ENCODE results near the gene RPS6KA5. TPM values are rescaled to one million over a fixed set of nuclear protein-coding genes. Genes with fewer than 3 reads are reported as not detected.
"Not testable (repeated sequence)": the region's sequence is repeated elsewhere in the genome, so short reads cannot be mapped to it uniquely, and the experiment has no call there.

Gene RPS6KA5
- total RNA-seq, 2 donors from 2014 or later: 35.4 to 42.0 TPM

DNA sequence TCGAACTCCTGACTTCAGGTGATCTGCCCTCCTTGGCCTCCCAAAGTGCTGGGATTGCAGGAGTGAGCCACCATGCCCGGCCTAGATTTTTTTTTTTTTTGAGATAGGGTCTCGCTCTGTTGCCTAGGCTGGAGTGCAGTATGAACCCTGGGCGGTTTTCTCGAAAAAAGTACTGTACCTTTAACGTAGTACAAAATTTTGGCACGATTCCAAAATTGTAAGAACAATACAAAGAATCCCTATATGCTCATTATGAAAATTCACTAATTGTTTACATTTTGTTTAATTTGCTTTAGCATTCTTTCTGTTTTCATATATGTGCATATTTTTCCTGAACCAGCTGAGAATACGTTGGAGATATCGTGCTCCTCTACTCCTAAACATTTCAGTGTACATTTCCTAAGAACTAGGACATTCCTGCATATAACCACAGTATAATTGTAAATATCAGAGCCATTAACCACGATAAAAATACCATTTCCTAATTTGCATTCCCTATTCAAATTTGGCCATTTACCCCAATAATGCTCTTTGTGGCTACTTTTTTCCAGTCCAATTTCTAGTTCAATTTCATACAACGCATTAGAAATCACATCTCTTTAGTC lies 97.8 kb downstream of the RPS6KA5 start:
- peaks cover 6% of the 10 kb centered on the region for H3K4me1 Mint-ChIP-seq
- no peak for ATAC-seq
- no peak overlapping the region for H3K27ac Mint-ChIP-seq
- DNase-seq: no peak
- H3K36me3 Mint-ChIP-seq (ENCODE audit: low read depth): peaks cover 11% of the 10 kb centered on the region
- H3K27me3 Mint-ChIP-seq: no peaks in the 10 kb centered on the region
- no peak overlapping the region for H3K4me3 Mint-ChIP-seq
- no peaks in the 10 kb centered on the region for H3K9me3 ChIP-seq (ENCODE audit: control insufficient read depth, low read length, poor library complexity, severe bottlenecking)

GRCh38 chr14:90960818-90961217 lies 99.6 kb downstream of the RPS6KA5 start:
- Mint-ChIP-seq H3K36me3 (ENCODE audit: low read depth) (peaks cover 10% of the 10 kb centered on the region), H3K4me3 (no peak overlapping the region)
- no peak for DNase-seq

GRCh38 chr14:90959344-90959743 lies 101.1 kb downstream of the RPS6KA5 start:
- ATAC-seq (no peak), DNase-seq (no peak)
- H3K36me3 Mint-ChIP-seq (ENCODE audit: low read depth): peaks cover 7% of the 10 kb centered on the region

More at GRCh38 chr14:90960818-90961217, 99.6 kb downstream of the RPS6KA5 start:
- no peaks in the 10 kb centered on the region for H3K9me3 ChIP-seq (ENCODE audit: control insufficient read depth, low read length, poor library complexity, severe bottlenecking)
- Mint-ChIP-seq H3K27ac (no peak overlapping the region), H3K27me3 (no peaks in the 10 kb centered on the region), H3K4me1 (peaks cover 5% of the 10 kb centered on the region)
- no peak for ATAC-seq

GRCh38 chr14:90956273-90956672 lies 104.2 kb downstream of the RPS6KA5 start:
- Mint-ChIP-seq H3K27me3 (no peaks in the 10 kb centered on the region), H3K4me3 (no peak overlapping the region), H3K36me3 (ENCODE audit: low read depth) (peaks cover 4% of the 10 kb centered on the region), H3K4me1 (peaks cover 6% of the 10 kb centered on the region), H3K27ac (no peak overlapping the region)
- H3K9me3 ChIP-seq (ENCODE audit: control insufficient read depth, low read length, poor library complexity, severe bottlenecking): no peaks in the 10 kb centered on the region
- no peak for DNase-seq
- ATAC-seq: no peak

More at GRCh38 chr14:90959344-90959743, 101.1 kb downstream of the RPS6KA5 start:
- Mint-ChIP-seq H3K4me1 (no peaks in the 10 kb centered on the region), H3K4me3 (no peak overlapping the region), H3K27me3 (no peaks in the 10 kb centered on the region), H3K27ac (no peak overlapping the region)
- H3K9me3 ChIP-seq (ENCODE audit: control insufficient read depth, low read length, poor library complexity, severe bottlenecking): no peaks in the 10 kb centered on the region

- H3K4me3 Mint-ChIP-seq; ATAC-seq; DNase-seq; H3K27me3 Mint-ChIP-seq; H3K36me3 Mint-ChIP-seq (ENCODE audit: low read depth); H3K27ac Mint-ChIP-seq; H3K9me3 ChIP-seq (ENCODE audit: control insufficient read depth, low read length, poor library complexity, severe bottlenecking): not testable (repeated sequence)
- peaks cover 15% of the 10 kb centered on the region for H3K4me1 Mint-ChIP-seq
Observed at GRCh38 chr14:90953643-90954042, 106.8 kb downstream of the RPS6KA5 start.

DNA sequence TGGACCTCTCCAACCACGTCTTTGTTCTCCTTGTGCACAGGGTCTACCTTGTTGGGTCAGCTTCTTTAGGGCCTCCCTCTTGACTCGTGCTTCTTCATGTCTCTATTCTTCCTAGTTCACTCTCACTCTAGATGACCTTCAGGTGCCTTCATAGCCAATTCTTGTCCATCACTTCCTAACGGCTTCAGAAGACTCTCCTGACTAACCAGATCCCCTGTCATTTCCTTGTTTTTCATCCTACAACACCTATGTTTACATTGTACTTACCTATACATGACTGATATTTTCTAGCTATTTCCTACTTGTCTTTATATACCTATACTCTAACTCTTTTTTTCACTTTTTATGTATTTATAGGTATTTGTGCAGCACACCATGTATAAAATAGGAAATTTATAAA lies 117.1 kb downstream of the RPS6KA5 start:
- no peaks in the 10 kb centered on the region for H3K27me3 Mint-ChIP-seq
- DNase-seq: no peak
- H3K27ac Mint-ChIP-seq: no peak overlapping the region
- peaks cover 8% of the 10 kb centered on the region for H3K9me3 ChIP-seq (ENCODE audit: control insufficient read depth, low read length, poor library complexity, severe bottlenecking)
- no peak overlapping the region for H3K4me3 Mint-ChIP-seq
- peaks cover 13% of the 10 kb centered on the region for H3K36me3 Mint-ChIP-seq (ENCODE audit: low read depth)
- peaks cover 5% of the 10 kb centered on the region for H3K4me1 Mint-ChIP-seq
- no peak for ATAC-seq

GRCh38 chr14:90942511-90942910 lies 117.9 kb downstream of the RPS6KA5 start:
- DNase-seq (no peak), ATAC-seq (no peak)
- Mint-ChIP-seq H3K4me1 (peaks cover 5% of the 10 kb centered on the region), H3K36me3 (ENCODE audit: low read depth) (peaks cover 14% of the 10 kb centered on the region), H3K4me3 (no peak overlapping the region), H3K27ac (no peak overlapping the region), H3K27me3 (no peaks in the 10 kb centered on the region)
- peaks cover 8% of the 10 kb centered on the region for H3K9me3 ChIP-seq (ENCODE audit: control insufficient read depth, low read length, poor library complexity, severe bottlenecking)

DNA sequence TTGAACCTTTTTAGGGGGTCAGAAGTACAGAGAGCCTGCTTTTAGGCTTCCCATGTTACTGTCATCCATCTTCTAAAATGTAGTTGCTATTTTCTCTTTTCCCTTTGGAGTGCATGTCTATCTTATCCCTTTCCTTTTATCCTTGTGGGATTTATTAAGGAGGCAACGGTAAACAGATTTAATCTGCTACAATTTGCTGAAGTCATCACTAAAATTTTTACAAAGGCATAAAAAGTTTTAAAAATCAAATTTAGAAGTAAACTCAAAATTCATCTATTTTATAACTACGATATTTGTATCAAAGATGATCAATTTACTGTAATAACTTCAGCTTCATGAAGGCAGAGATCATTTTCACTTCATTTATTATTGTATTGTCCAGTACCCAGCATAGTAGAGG lies 118.7 kb downstream of the RPS6KA5 start:
- Mint-ChIP-seq H3K36me3 (ENCODE audit: low read depth) (peaks cover 20% of the 10 kb centered on the region), H3K4me1 (peaks cover 4% of the 10 kb centered on the region), H3K27ac (no peak overlapping the region), H3K27me3 (no peaks in the 10 kb centered on the region), H3K4me3 (no peak overlapping the region)
- ATAC-seq (no peak), DNase-seq (no peak)
- peaks cover 8% of the 10 kb centered on the region for H3K9me3 ChIP-seq (ENCODE audit: control insufficient read depth, low read length, poor library complexity, severe bottlenecking)

- H3K36me3 Mint-ChIP-seq (ENCODE audit: low read depth): peaks cover 16% of the 10 kb centered on the region
- H3K9me3 ChIP-seq (ENCODE audit: control insufficient read depth, low read length, poor library complexity, severe bottlenecking): peaks cover 8% of the 10 kb centered on the region
- H3K4me3 Mint-ChIP-seq: no peak overlapping the region
- H3K4me1 Mint-ChIP-seq: no peaks in the 10 kb centered on the region
- ATAC-seq: no peak
- no peaks in the 10 kb centered on the region for H3K27me3 Mint-ChIP-seq
- no peak for DNase-seq
- no peak overlapping the region for H3K27ac Mint-ChIP-seq
Observed at GRCh38 chr14:90940318-90940962, 120.0 kb downstream of the RPS6KA5 start.

DNA sequence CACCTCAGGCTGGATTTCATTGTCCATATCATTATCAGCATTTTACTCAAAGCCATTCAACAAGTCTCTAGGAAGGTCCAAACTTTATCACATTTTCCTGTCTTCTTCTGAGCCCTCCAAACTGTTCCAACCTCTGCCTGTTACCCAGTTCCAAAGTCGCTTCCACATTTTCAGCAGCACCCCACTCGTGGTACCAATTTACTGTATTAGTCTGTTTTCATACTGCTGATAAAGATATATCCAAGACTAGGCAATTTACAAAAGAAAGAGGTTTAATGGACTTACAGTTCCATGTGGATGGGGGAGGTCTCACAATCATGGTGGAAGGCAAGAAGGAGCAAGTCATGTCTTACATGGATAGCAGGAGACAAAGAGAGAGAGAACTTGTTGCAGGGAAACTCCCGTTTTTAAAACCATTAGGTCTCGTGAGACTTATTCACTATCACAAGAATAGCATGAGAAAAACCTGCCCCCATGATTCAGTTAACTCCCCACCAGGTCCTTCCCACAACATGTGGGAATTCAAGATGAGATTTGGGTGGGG lies 121.1 kb downstream of the RPS6KA5 start:
- H3K9me3 ChIP-seq (ENCODE audit: control insufficient read depth, low read length, poor library complexity, severe bottlenecking); H3K4me3 Mint-ChIP-seq; DNase-seq; H3K27me3 Mint-ChIP-seq; ATAC-seq; H3K4me1 Mint-ChIP-seq; H3K27ac Mint-ChIP-seq: not testable (repeated sequence)
- H3K36me3 Mint-ChIP-seq (ENCODE audit: low read depth): peaks cover 16% of the 10 kb centered on the region

DNA sequence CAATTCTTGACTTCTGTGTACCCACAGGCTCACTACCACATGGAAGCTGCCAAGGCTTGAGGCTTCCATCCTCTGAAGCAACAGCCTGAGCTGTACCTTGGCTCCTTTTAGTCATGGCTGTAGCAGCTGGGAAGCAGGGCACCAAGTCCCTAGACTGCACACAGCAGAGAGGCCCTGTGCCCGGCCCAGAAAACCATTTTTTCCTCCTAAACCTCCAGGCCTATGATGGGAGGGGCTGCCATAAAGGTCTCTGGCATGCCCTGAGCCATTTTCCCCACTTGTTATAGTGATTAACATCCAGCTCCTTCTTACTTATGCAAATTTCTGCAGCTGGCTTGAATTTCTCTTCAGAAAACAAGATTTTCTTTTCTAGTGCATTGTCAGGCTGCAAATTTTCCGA lies 121.8 kb downstream of the RPS6KA5 start:
- no peak overlapping the region for H3K27ac Mint-ChIP-seq
- peaks cover 16% of the 10 kb centered on the region for H3K36me3 Mint-ChIP-seq (ENCODE audit: low read depth)
- no peak for DNase-seq
- no peak for ATAC-seq
- H3K9me3 ChIP-seq (ENCODE audit: control insufficient read depth, low read length, poor library complexity, severe bottlenecking): peaks cover 8% of the 10 kb centered on the region
- no peaks in the 10 kb centered on the region for H3K27me3 Mint-ChIP-seq
- no peak overlapping the region for H3K4me3 Mint-ChIP-seq
- no peaks in the 10 kb centered on the region for H3K4me1 Mint-ChIP-seq

DNA sequence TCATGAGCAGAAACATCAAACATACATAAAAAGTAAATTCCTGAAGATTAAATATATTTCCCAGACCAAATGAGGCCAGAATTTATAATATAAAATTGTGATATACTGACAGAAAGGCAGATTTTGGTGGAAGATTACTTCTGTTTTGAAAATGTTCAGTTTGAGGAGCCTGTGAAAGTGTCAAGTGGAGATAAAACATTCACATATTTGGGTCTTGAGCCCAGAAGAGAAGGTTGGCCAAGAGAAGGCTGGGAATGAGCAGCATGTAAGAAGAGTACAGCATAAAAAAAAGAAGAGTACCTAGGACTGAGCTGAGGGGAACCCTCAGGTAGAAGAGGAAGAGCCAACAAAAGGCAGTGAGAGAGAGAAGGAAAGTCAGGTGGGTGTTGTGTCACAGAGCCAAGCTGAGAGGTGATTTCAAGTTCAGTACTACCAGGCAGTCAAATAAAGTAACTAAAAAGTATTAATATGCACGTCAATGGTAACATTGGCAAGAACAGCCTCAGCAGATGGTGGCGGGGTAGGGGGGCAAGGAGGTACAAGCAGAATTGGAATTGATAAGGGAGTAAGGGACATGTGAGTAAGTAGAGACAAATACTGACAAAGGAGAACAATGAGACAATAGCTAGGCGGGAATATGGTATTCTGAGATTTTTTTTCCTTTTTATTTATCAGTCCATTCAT lies 123.5 kb downstream of the RPS6KA5 start:
- Mint-ChIP-seq H3K27ac (no peak overlapping the region), H3K4me3 (no peak overlapping the region), H3K27me3 (no peaks in the 10 kb centered on the region), H3K4me1 (no peaks in the 10 kb centered on the region), H3K36me3 (ENCODE audit: low read depth) (peaks cover 14% of the 10 kb centered on the region)
- DNase-seq: no peak
- peaks cover 8% of the 10 kb centered on the region for H3K9me3 ChIP-seq (ENCODE audit: control insufficient read depth, low read length, poor library complexity, severe bottlenecking)
- ATAC-seq: no peak

- H3K4me1 Mint-ChIP-seq: peaks cover 2% of the 10 kb centered on the region
- no peak overlapping the region for H3K4me3 Mint-ChIP-seq
- H3K9me3 ChIP-seq (ENCODE audit: control insufficient read depth, low read length, poor library complexity, severe bottlenecking): no peaks in the 10 kb centered on the region
- H3K36me3 Mint-ChIP-seq (ENCODE audit: low read depth): peaks cover 2% of the 10 kb centered on the region
- no peak for DNase-seq
- H3K27ac Mint-ChIP-seq: no peak overlapping the region
- ATAC-seq: no peak
- no peaks in the 10 kb centered on the region for H3K27me3 Mint-ChIP-seq
Observed at GRCh38 chr14:90924621-90925340, 135.7 kb downstream of the RPS6KA5 start.
